A549 (cell line): ENCODE results near the gene KRT32. TPM values are rescaled to one million over a fixed set of nuclear protein-coding genes. Genes with fewer than 3 reads are reported as not detected.

Experiments used
- ATAC-seq, 2 experiments: fragments of 200-7000 bp in 1 of 2; fragments of >200 bp in 1 of 2; cut with Nextera tagmentation in 1 of 2; cut with Tn5 transposase in 1 of 2; 3 replicates each; pipeline versions ENCODE4 v1.8.0 to v1.9.1; 2018 to 2020; ENCODE audit warnings: mild to moderate bottlenecking in 1 of 2, moderate library complexity in 1 of 2
- CTCF ChIA-PET: fragments of 300-600 bp; sonication (Branson Sonifier 250); formaldehyde crosslinking; extraction: SDS; loops from one replicate; lab custom pipeline; 2021; ENCODE audit warnings: antibody characterized with exemption, inconsistent platforms; lab: Yijun Ruan, JAX
- POLR2A ChIA-PET: fragments of 350-600 bp; formaldehyde crosslinking; extraction: SDS; loops from one replicate; lab custom pipeline; 2021; ENCODE audit warnings: antibody characterized with exemption, inconsistent platforms; lab: Yijun Ruan, JAX
- DNase-seq, 2 experiments: peaks; one replicate each; pipeline versions ENCODE4 v3.0.0 to v3.0.0-alpha.2; 2011 to 2016; ENCODE audit warnings: low read depth in 1 of 2, low spot score in 1 of 2
- FAIRE-seq: peaks from 2 replicates; lab custom pipeline; 2011; peaks lifted over from hg19 to GRCh38; lab: Jason Lieb, UNC
- H3K27ac ChIP-seq, 2 experiments: fragments of >200 bp; sonication (Bioruptor Twin); formaldehyde crosslinking; 3 replicates each; pipeline ENCODE4 v1.5.1; 2016 to 2017
- H3K4me1 ChIP-seq: fragments of >200 bp; sonication (Bioruptor Twin); formaldehyde crosslinking; 3 replicates; pipeline ENCODE4 v1.6.1; 2016
- H3K4me2 ChIP-seq: fragments of >200 bp; sonication (Bioruptor Twin); formaldehyde crosslinking; 3 replicates; pipeline ENCODE4 v1.6.1; 2016
- H3K4me3 ChIP-seq: fragments of >200 bp; sonication (Bioruptor Twin); formaldehyde crosslinking; 3 replicates; pipeline ENCODE4 v1.5.1; 2016
- H3K9me3 ChIP-seq: fragments of >200 bp; sonication (Bioruptor Twin); formaldehyde crosslinking; 3 replicates; pipeline ENCODE4 v1.6.1; 2016
- ATOH8 ChIP-seq: fragments of 250-450 bp; sonication (Bioruptor Pico); IDR thresholded peaks from 2 replicates; pipeline ENCODE4 v1.5.0; 2020; ENCODE audit warnings: low read depth, mild to moderate bottlenecking, moderate library complexity
- BCL3 ChIP-seq: fragments of >200 bp; sonication (Bioruptor Twin); formaldehyde crosslinking; IDR thresholded peaks from 3 replicates; pipeline ENCODE4 v1.6.1; 2016
- BHLHE40 ChIP-seq: IDR thresholded peaks from 2 replicates; pipeline ENCODE4 v1.6.1; 2012; ENCODE audit warnings: low read depth, low read length, inconsistent platforms
- CEBPB ChIP-seq, 2 experiments: fragments of >200 bp in 1 of 2; sonication (Bioruptor Twin) in 1 of 2; formaldehyde crosslinking in 1 of 2; IDR thresholded peaks; 2 replicates each; pipeline ENCODE4 v1.6.1; 2012 to 2016
- EHF ChIP-seq: fragments of 250-450 bp; sonication (Bioruptor Pico); IDR thresholded peaks from 2 replicates; pipeline ENCODE4 v1.5.0; 2020; ENCODE audit warnings: mild to moderate bottlenecking
- FOSB ChIP-seq: fragments of 250-450 bp; sonication (Bioruptor Pico); IDR thresholded peaks from 2 replicates; pipeline ENCODE4 v1.5.0; 2020; ENCODE audit warnings: mild to moderate bottlenecking, moderate library complexity
- FOXS1 ChIP-seq: fragments of 250-450 bp; sonication (Bioruptor Pico); IDR thresholded peaks from 2 replicates; pipeline ENCODE4 v1.5.0; 2020; ENCODE audit warnings: mild to moderate bottlenecking, moderate library complexity
- HES2 ChIP-seq: fragments of >200 bp; sonication (Bioruptor Twin); formaldehyde crosslinking; IDR thresholded peaks from 2 replicates; pipeline ENCODE4 v1.6.1; 2016
- JUN ChIP-seq, 2 experiments: fragments of >200 bp; sonication (Bioruptor Twin); formaldehyde crosslinking; IDR thresholded peaks; 2 replicates in 1 of 2; 3 replicates in 1 of 2; pipeline ENCODE4 v1.6.1; 2016 to 2017
- KDM5A ChIP-seq: fragments of 200-600 bp; sonication (generic); IDR thresholded peaks from 2 replicates; pipeline ENCODE4 v1.6.1; 2016; ENCODE audit warnings: antibody characterized with exemption, mild to moderate bottlenecking
- MAZ ChIP-seq: fragments of 150-350 bp; IDR thresholded peaks from 2 replicates; pipeline ENCODE4 v1.6.1; 2014; ENCODE audit warnings: antibody characterized with exemption, low read depth, low read length, borderline replicate concordance
- PBX3 ChIP-seq: IDR thresholded peaks from 2 replicates; pipeline ENCODE4 v1.6.1; 2012
- PHF8 ChIP-seq: fragments of 200-600 bp; sonication (generic); IDR thresholded peaks from 2 replicates; pipeline ENCODE4 v1.6.1; 2016; ENCODE audit warnings: low read depth, mild to moderate bottlenecking, antibody characterized with exemption, moderate library complexity, borderline replicate concordance
- POLR2AphosphoS2 ChIP-seq: conservative IDR thresholded peaks from 2 replicates; pipeline ENCODE4 v1.6.1; 2012; ENCODE audit warnings: low read length, improper control_type of control experiment, inconsistent platforms
- RARB ChIP-seq: fragments of 250-450 bp; sonication (Bioruptor Pico); IDR thresholded peaks from 2 replicates; pipeline ENCODE4 v1.8.0; 2021; ENCODE audit warnings: mild to moderate bottlenecking, moderate library complexity
- RCOR1 ChIP-seq: fragments of 150-350 bp; IDR thresholded peaks from 2 replicates; pipeline ENCODE4 v1.6.1; 2014; ENCODE audit warnings: antibody characterized with exemption, low read length, low read depth
- REST ChIP-seq: fragments of 200-600 bp; sonication (generic); IDR thresholded peaks from 2 replicates; pipeline ENCODE4 v1.6.1; 2016; ENCODE audit warnings: antibody characterized with exemption, mild to moderate bottlenecking, moderate library complexity
- SMC3 ChIP-seq: fragments of >200 bp; sonication (Bioruptor Twin); formaldehyde crosslinking; IDR thresholded peaks from 3 replicates; pipeline ENCODE4 v1.6.1; 2018; ENCODE audit warnings: inconsistent platforms
- TFCP2L1 ChIP-seq: fragments of 250-450 bp; sonication (Bioruptor Pico); IDR thresholded peaks from 2 replicates; pipeline ENCODE4 v1.5.0; 2021; ENCODE audit warnings: mild to moderate bottlenecking
- USF2 ChIP-seq: fragments of 450-650 bp; IDR thresholded peaks from 2 replicates; pipeline ENCODE4 v1.6.1; 2014; ENCODE audit warnings: antibody characterized with exemption
- ZC3H11A ChIP-seq: fragments of 450-650 bp; IDR thresholded peaks from 2 replicates; pipeline ENCODE4 v1.6.1; 2014; ENCODE audit warnings: antibody characterized with exemption, mild to moderate bottlenecking
- ZFP36 ChIP-seq: fragments of 450-650 bp; IDR thresholded peaks from 2 replicates; pipeline ENCODE4 v1.6.1; 2014; ENCODE audit warnings: borderline replicate concordance; ENCODE audit not compliant: partially characterized antibody
- ZSCAN20 ChIP-seq: fragments of 250-450 bp; sonication (Bioruptor Pico); IDR thresholded peaks from 2 replicates; pipeline ENCODE4 v1.8.0; 2022; ENCODE audit warnings: mild to moderate bottlenecking, moderate library complexity
- WGBS: methylation state at CpG from one replicate; pipeline ENCODE4 v1.1.6; 2017; ENCODE audit errors: missing lambda C conversion rate; 5-methylcytosine and 5-hydroxymethylcytosine counted together
- polyA plus RNA-seq, 4 experiments: library from polyadenylated mRNA; depleted of rRNA in 3 of 4; stranded (reverse); fragments of >200 nt; fragmentation: RNase III in 1 of 4; extraction: RNeasy Plus Mini Kit Qiagen cat#74134 plus additional on column Dnase treatment in 1 of 4; gene quantifications; 2 replicates in 3 of 4; 3 replicates in 1 of 4; pipeline ENCODE4 v1.2.3, GENCODE V29; 2011 to 2017

KRT32 gene
- polyA plus RNA-seq, 2 of the 4 experiments (the other 2 are of a cell fraction): not detected

- no peaks in the 10 kb centered on the region for H3K9me3 ChIP-seq
- no peak overlapping the region for H3K4me3 ChIP-seq
- CTCF ChIA-PET: interaction anchor here (0.8 to 3.3 kb wide), 4 partner anchors 12 to 104 kb away, joined by 3 to 13 read pairs (median 4); no protein-coding TSS in a partner anchor
- WGBS: 45% methylated on average over 3 of the region's 3 CpGs
- DNase-seq: no peak
- no peak for ATAC-seq
- H3K4me1 ChIP-seq: no peaks in the 10 kb centered on the region
- TF ChIP-seq CEBPB (IDR thresholded peaks at IDR 0.05) (no peak), ZSCAN20 (CRISPR knock-in tag) (no peak), FOXS1 (CRISPR knock-in tag) (no peak), SMC3 (no peak), POLR2AphosphoS2 (no peak), PBX3 (no peak), JUN (IDR thresholded peaks at IDR 0.05) (no peak)
- no peak for FAIRE-seq
- no peak overlapping the region for H3K27ac ChIP-seq
- no peak overlapping the region for H3K4me2 ChIP-seq
- POLR2A ChIA-PET: no interaction called here
Observed at GRCh38 chr17:41444640-41445039, 22.5 kb downstream of the KRT32 start.

GRCh38 chr17:41444186-41444585, 23.0 kb downstream of the KRT32 start:
- no peak for ATAC-seq
- H3K4me1 ChIP-seq: no peaks in the 10 kb centered on the region
- H3K27ac ChIP-seq: no peak overlapping the region
- FAIRE-seq: no peak
- CTCF ChIA-PET: interaction anchor here (0.8 to 3.3 kb wide), 4 partner anchors 12 to 105 kb away, joined by 3 to 13 read pairs (median 4); no protein-coding TSS in a partner anchor
- 46% methylated on average over 1 of the region's 1 CpG for WGBS
- H3K9me3 ChIP-seq: no peaks in the 10 kb centered on the region
- POLR2A ChIA-PET: no interaction called here
- DNase-seq: no peak
- H3K4me2 ChIP-seq: no peak overlapping the region
- TF ChIP-seq ATOH8 (CRISPR knock-in tag): no peak
- TF ChIP-seq KDM5A: no peak
- no peak for TF ChIP-seq BCL3
- TF ChIP-seq ZC3H11A: no peak
- TF ChIP-seq PHF8: no peak
- TF ChIP-seq RARB (CRISPR knock-in tag): no peak
- no peak for TF ChIP-seq HES2
- no peak for TF ChIP-seq EHF (CRISPR knock-in tag)
- no peak for TF ChIP-seq RCOR1
- TF ChIP-seq MAZ: no peak
- TF ChIP-seq REST: no peak
- no peak for TF ChIP-seq ZFP36
- TF ChIP-seq USF2: no peak
- no peak for TF ChIP-seq BHLHE40
- no peak for TF ChIP-seq FOSB (CRISPR knock-in tag)
- no peak for TF ChIP-seq TFCP2L1
- TF ChIP-seq, all 56 proteins: peak for 0
- H3K4me3 ChIP-seq: no peak overlapping the region
